Neural cell (in vitro differentiated cells): Measurements from ENCODE around the gene GRIA2.

ENCODE experiments used
- CTCF ChIP-seq: fragments of 450-650 bp; IDR thresholded peaks from 2 replicates; pipeline ENCODE4 v1.5.1; 2014; ENCODE audit warnings: antibody characterized with exemption, mild to moderate bottlenecking, moderate library complexity; ENCODE audit not compliant: poor library complexity, severe bottlenecking
- EP300 ChIP-seq: fragments of 450-650 bp; conservative IDR thresholded peaks from 2 replicates; pipeline ENCODE4 v1.6.1; 2014; ENCODE audit warnings: antibody characterized with exemption, mild to moderate bottlenecking, moderate library complexity; ENCODE audit not compliant: poor library complexity, severe bottlenecking
- EZH2 ChIP-seq: fragments of 200-600, 300-800 bp; shearing (Covaris generic), sonication (generic); IDR thresholded peaks from 2 replicates; pipeline ENCODE4 v1.6.1; 2014; ENCODE audit warnings: antibody characterized with exemption, low read length, borderline replicate concordance, mild to moderate bottlenecking; ENCODE audit not compliant: insufficient read depth, poor library complexity, severe bottlenecking
- POLR2AphosphoS5 ChIP-seq: IDR thresholded peaks from 2 replicates; pipeline ENCODE4 v1.6.1; 2012
- RAD21 ChIP-seq: fragments of 450-650 bp; conservative IDR thresholded peaks from 2 replicates; pipeline ENCODE4 v1.6.1; 2014; ENCODE audit warnings: antibody characterized with exemption, mild to moderate bottlenecking, moderate library complexity
- REST ChIP-seq: IDR thresholded peaks from 2 replicates; pipeline ENCODE4 v1.6.1; 2012; ENCODE audit warnings: borderline replicate concordance
- SMC3 ChIP-seq: fragments of 450-650 bp; conservative IDR thresholded peaks from 2 replicates; pipeline ENCODE4 v1.6.1; 2014; ENCODE audit warnings: antibody characterized with exemption, mild to moderate bottlenecking, moderate library complexity; ENCODE audit not compliant: poor library complexity
- TAF1 ChIP-seq: IDR thresholded peaks from 2 replicates; pipeline ENCODE4 v1.6.1; 2012; ENCODE audit warnings: low read depth

- no peak for TF ChIP-seq CTCF
- no peak for TF ChIP-seq EZH2
- TF ChIP-seq TAF1, result no peak
- TF ChIP-seq POLR2AphosphoS5, result no peak
- TF ChIP-seq REST, result no peak
- TF ChIP-seq EP300, result no peak
- TF ChIP-seq RAD21, result no peak
- TF ChIP-seq SMC3, result no peak
Observed at GRCh38 chr4:157358851-157359250, 138.3 kb downstream of the GRIA2 start.
